IMR-90 (cell line): Measurements from ENCODE around the gene EID2B. TPM values are rescaled to one million over a fixed set of nuclear protein-coding genes. Genes with fewer than 3 reads are reported as not detected.

Source experiments
- ATAC-seq: fragments of 200-7000 bp; cut with Tn5 transposase; 2 replicates; pipeline ENCODE4 v1.9.1; 2020; ENCODE audit warnings: low read depth, mild to moderate bottlenecking, moderate library complexity
- BruUV-seq: library from RNA; stranded (reverse); fragments of 400-500 nt; replicated peaks from 2 replicates; lab custom pipeline; 2021; lab: Mats Ljungman, UMichigan
- CTCF ChIA-PET: fragments of 300-600 bp; formaldehyde crosslinking; extraction: SDS; loops from one replicate; lab custom pipeline; 2021; ENCODE audit warnings: antibody characterized with exemption; lab: Yijun Ruan, JAX
- POLR2A ChIA-PET: fragments of 300-600 bp; sonication (Branson Sonifier 250); formaldehyde crosslinking; loops from one replicate; lab custom pipeline; 2022; ENCODE audit warnings: antibody characterized with exemption; ENCODE audit not compliant: unreplicated experiment; lab: Charles Lee
- DNase-seq: peaks from one replicate; pipeline ENCODE4 v3.0.0; 2013
- H2AFZ ChIP-seq: replicated peaks from 2 replicates; pipeline ENCODE3; 2013; ENCODE audit warnings: low read length, mild to moderate bottlenecking; ENCODE audit not compliant: poor library complexity
- H2AK5ac ChIP-seq: 2 replicates; pipeline ENCODE4 v1.6.1; 2013; ENCODE audit warnings: low read depth, low read length, inconsistent platforms
- H2AK9ac ChIP-seq: replicated peaks from 2 replicates; pipeline ENCODE3; 2013; ENCODE audit warnings: mild to moderate bottlenecking, low read depth, low read length, moderate library complexity; ENCODE audit not compliant: poor library complexity
- H2BK120ac ChIP-seq: 2 replicates; pipeline ENCODE4 v1.6.1; 2013; ENCODE audit warnings: low read depth, low read length, inconsistent platforms
- H2BK15ac ChIP-seq: 3 replicates; pipeline ENCODE4 v1.6.1; 2013; ENCODE audit warnings: low read depth, low read length, inconsistent platforms
- H2BK20ac ChIP-seq: 2 replicates; pipeline ENCODE4 v1.6.1; 2013; ENCODE audit warnings: low read depth, mild to moderate bottlenecking, inconsistent platforms, low read length, moderate library complexity
- H2BK5ac ChIP-seq: 2 replicates; pipeline ENCODE4 v1.6.1; 2013; ENCODE audit warnings: mild to moderate bottlenecking, low read depth, low read length, inconsistent platforms; ENCODE audit not compliant: poor library complexity, severe bottlenecking
- H3K14ac ChIP-seq: replicated peaks from 2 replicates; pipeline ENCODE4 v1.6.1; 2013; ENCODE audit warnings: low read depth, low read length, inconsistent platforms
- H3K18ac ChIP-seq: 2 replicates; pipeline ENCODE4 v1.6.1; 2013; ENCODE audit warnings: low read depth, low read length, control low read depth
- H3K23ac ChIP-seq: 2 replicates; pipeline ENCODE4 v1.6.1; 2013; ENCODE audit warnings: low read depth, low read length, inconsistent platforms
- H3K27ac ChIP-seq: 2 replicates; pipeline ENCODE4 v1.5.1; 2013; ENCODE audit warnings: mild to moderate bottlenecking, control low read depth, low read length; ENCODE audit not compliant: insufficient read depth
- H3K27me3 ChIP-seq: 2 replicates; pipeline ENCODE4 v1.6.1; 2013; ENCODE audit warnings: low read length; ENCODE audit not compliant: control insufficient read depth, insufficient read depth
- H3K36me3 ChIP-seq: 2 replicates; pipeline ENCODE4 v1.6.1; 2013; ENCODE audit warnings: low read length, mixed read lengths; ENCODE audit not compliant: control insufficient read depth, insufficient read depth
- H3K4ac ChIP-seq: 2 replicates; pipeline ENCODE4 v1.6.1; 2013; ENCODE audit warnings: low read depth, low read length, inconsistent platforms
- H3K4me1 ChIP-seq: 2 replicates; pipeline ENCODE4 v1.6.1; 2013; ENCODE audit warnings: low read length, mixed read lengths; ENCODE audit not compliant: control insufficient read depth, insufficient read depth
- H3K4me2 ChIP-seq: 2 replicates; pipeline ENCODE4 v1.6.1; 2013; ENCODE audit warnings: low read depth, mild to moderate bottlenecking, control low read depth, low read length, moderate library complexity
- H3K4me3 ChIP-seq: 2 replicates; pipeline ENCODE4 v1.5.1; 2013; ENCODE audit warnings: low read depth, mild to moderate bottlenecking, control low read depth, low read length, moderate library complexity; ENCODE audit not compliant: insufficient read depth
- H3K56ac ChIP-seq: 2 replicates; pipeline ENCODE4 v1.6.1; 2013; ENCODE audit warnings: low read length, inconsistent platforms; ENCODE audit not compliant: insufficient read depth; ENCODE audit errors: extremely low read depth
- H3K79me1 ChIP-seq, 2 experiments: 2 replicates each; pipeline ENCODE4 v1.6.1; 2013; ENCODE audit warnings: low read length in 2 of 2, inconsistent platforms in 1 of 2, low read depth in 1 of 2
- H3K9ac ChIP-seq: 2 replicates; pipeline ENCODE4 v1.6.1; 2013; ENCODE audit warnings: low read depth, low read length, control low read depth
- H3K9me1 ChIP-seq: 2 replicates; pipeline ENCODE4 v1.6.1; 2013; ENCODE audit warnings: low read length, inconsistent platforms; ENCODE audit not compliant: insufficient read depth
- H3K9me3 ChIP-seq: 2 replicates; pipeline ENCODE4 v1.6.1; 2013; ENCODE audit warnings: low read length; ENCODE audit not compliant: control insufficient read depth, insufficient read depth
- H4K20me1 ChIP-seq: 2 replicates; pipeline ENCODE4 v1.6.1; 2013; ENCODE audit warnings: low read length, inconsistent platforms; ENCODE audit not compliant: insufficient read depth
- H4K5ac ChIP-seq: 2 replicates; pipeline ENCODE4 v1.6.1; 2013; ENCODE audit warnings: mild to moderate bottlenecking, low read depth, low read length, control low read depth
- H4K8ac ChIP-seq, 2 experiments: 2 replicates each; pipeline ENCODE4 v1.6.1; 2013; ENCODE audit warnings: low read depth in 2 of 2, low read length in 2 of 2, control low read depth in 1 of 2, inconsistent platforms in 1 of 2
- H4K91ac ChIP-seq: 2 replicates; pipeline ENCODE4 v1.6.1; 2013; ENCODE audit warnings: low read depth, low read length, inconsistent platforms; ENCODE audit not compliant: insufficient read depth
- CEBPB ChIP-seq: IDR thresholded peaks from 2 replicates; pipeline ENCODE4 v1.6.1; 2012; ENCODE audit warnings: low read depth, low read length, improper control_type of control experiment
- CHD1 ChIP-seq: IDR thresholded peaks from 2 replicates; pipeline ENCODE4 v1.6.1; 2012; ENCODE audit warnings: low read depth, low read length, improper control_type of control experiment
- FOS ChIP-seq: fragments of 150-350 bp; IDR thresholded peaks from 2 replicates; pipeline ENCODE4 v1.6.1; 2016; ENCODE audit warnings: low read depth, low read length
- MAFK ChIP-seq: IDR thresholded peaks from 2 replicates; pipeline ENCODE4 v1.6.1; 2012; ENCODE audit warnings: low read depth, low read length, improper control_type of control experiment
- MAZ ChIP-seq: IDR thresholded peaks from 2 replicates; pipeline ENCODE4 v1.6.1; 2012; ENCODE audit warnings: low read depth, mild to moderate bottlenecking, low read length, improper control_type of control experiment, moderate library complexity, borderline replicate concordance
- MXI1 ChIP-seq: IDR thresholded peaks from 2 replicates; pipeline ENCODE4 v1.6.1; 2012; ENCODE audit warnings: low read depth, mild to moderate bottlenecking, low read length, moderate library complexity, borderline replicate concordance
- NFE2L2 ChIP-seq: fragments of 150-350 bp; IDR thresholded peaks from 2 replicates; pipeline ENCODE4 v1.6.1; 2016; ENCODE audit warnings: low read depth, mild to moderate bottlenecking, low read length
- POLR2A ChIP-seq: IDR thresholded peaks from 2 replicates; pipeline ENCODE4 v1.6.1; 2012; ENCODE audit warnings: mild to moderate bottlenecking, low read depth, low read length
- RAD21 ChIP-seq: IDR thresholded peaks from 2 replicates; pipeline ENCODE4 v1.6.1; 2012; ENCODE audit warnings: low read length, improper control_type of control experiment
- RFX5 ChIP-seq: IDR thresholded peaks from 2 replicates; pipeline ENCODE4 v1.8.0; 2012; ENCODE audit warnings: low read depth, mild to moderate bottlenecking, low read length, moderate library complexity
- SMC3 ChIP-seq: fragments of 150-350 bp; IDR thresholded peaks from 2 replicates; pipeline ENCODE4 v1.6.1; 2016; ENCODE audit warnings: low read depth, mild to moderate bottlenecking, antibody characterized with exemption, low read length, moderate library complexity
- WGBS, 2 experiments: methylation state at CpG; one replicate each; pipeline versions ENCODE4 v1.1.5 to v1.1.7; 2013; ENCODE audit warnings: missing lambda C conversion rate in 2 of 2; ENCODE audit not compliant: insufficient read length in 1 of 2; ENCODE audit errors: extremely low coverage in 2 of 2; 5-methylcytosine and 5-hydroxymethylcytosine counted together
- dilution Hi-C: fragments of 300-500 bp; cut with HindIII; formaldehyde crosslinking; loops from one replicate; pipeline ENCODE4 v1.14.3; 2018; ENCODE audit warnings: low sequenced_read_pairs; ENCODE audit not compliant: unreplicated experiment
- in situ Hi-C: fragments of 300-500 bp; cut with MboI; formaldehyde crosslinking; loops from 3 replicates; pipeline ENCODE4 v1.14.3; 2019; ENCODE audit warnings: low sequenced_read_pairs, inconsistent platforms, mixed read lengths
- intact Hi-C: fragments of 100-400 bp; cut with micrococcal nuclease; formaldehyde crosslinking; loops from 2 replicates; pipeline ENCODE4 v1.10.0; 2022
- polyA plus RNA-seq, 3 experiments: library from polyadenylated mRNA; depleted of rRNA; stranded (reverse); fragments of >200 nt; gene quantifications; 2 replicates each; pipeline ENCODE4 v1.2.3, GENCODE V29; 2012; ENCODE audit warnings: low replicate concordance in 1 of 3
- total RNA-seq: library from RNA; depleted of rRNA; stranded (reverse); fragments of >200 nt; gene quantifications from 2 replicates; pipeline ENCODE4 v1.2.3, GENCODE V29; 2012
- TF ChIP-seq, protein P1 (sequence below): fragments of 150-350 bp; IDR thresholded peaks from 2 replicates; pipeline ENCODE4 v1.6.1; 2016; ENCODE audit warnings: low read depth, mild to moderate bottlenecking, low read length, moderate library complexity, borderline replicate concordance
- TF ChIP-seq, protein P2 (sequence below): conservative IDR thresholded peaks from 2 replicates; pipeline ENCODE4 v1.5.1; 2012; ENCODE audit warnings: mild to moderate bottlenecking, low read depth, low read length, improper control_type of control experiment

Gene EID2B
- total and polyA plus RNA-seq, 2 of the 4 experiments (the other 2 are of a cell fraction) = 2.5 to 2.7 TPM

DNA sequence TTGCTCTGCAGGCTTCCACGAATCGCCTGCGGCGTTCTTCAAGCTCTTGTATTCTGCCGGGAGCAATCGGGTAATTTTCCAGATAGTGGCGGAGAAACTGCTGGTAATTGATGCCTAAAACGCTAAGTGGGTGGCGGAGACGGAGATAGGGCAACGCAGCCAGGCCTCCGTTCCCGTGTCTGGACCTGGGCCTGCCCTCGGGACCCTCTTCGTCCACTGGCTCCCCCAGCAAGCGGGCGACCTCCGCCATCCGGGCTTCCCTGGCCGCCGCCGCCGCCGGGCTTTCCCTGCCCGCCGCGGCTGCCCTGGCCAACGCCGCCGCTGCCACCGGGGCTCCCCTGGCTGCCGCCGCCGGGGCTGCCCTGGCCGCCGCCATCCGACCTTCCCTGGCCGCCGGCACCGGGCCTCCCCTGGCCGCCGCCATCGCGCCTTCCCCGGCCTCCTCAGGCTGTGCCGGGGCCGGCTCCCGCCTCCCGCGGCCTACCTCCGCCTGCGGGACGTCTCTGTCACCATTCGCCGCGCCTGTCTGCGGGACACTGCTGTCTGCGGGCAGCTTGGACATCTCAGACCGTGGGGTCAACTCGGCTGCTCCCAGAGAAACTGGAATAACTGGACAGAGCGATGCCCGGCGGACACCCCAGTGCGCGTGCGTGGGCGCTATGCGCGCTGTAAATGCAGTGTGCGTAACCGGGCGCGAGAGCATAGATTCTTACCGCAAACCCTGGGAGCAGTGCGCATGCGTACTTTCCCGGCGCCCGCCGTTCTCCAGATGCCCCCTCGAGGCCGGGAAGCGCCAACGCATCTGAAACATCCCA lies 7.1 kb upstream of the EID2B start, which contains the start of gene EID2:
Gene EID2, minus strand, starts transcription at position 644 of the 815 bp plus-strand sequence. Its CDS starts 82 bp downstream, at position 562.
- Histone ChIP-seq H3K18ac (peak within 1 kb of the TSS; percentile 63), H3K79me1 (peaks cover 0 to 25% of the 10 kb centered on the region in 2 experiments; a peak in 3 of 4 replicates), H4K8ac (peak within 1 kb of the TSS; percentile 13 to 90; a peak in 3 of 4 replicates), H2AFZ (peak within 1 kb of the TSS; percentile 100), H2BK120ac (peak within 1 kb of the TSS; percentile 41; the same call in 1 of the 2 replicates), H3K4me3 (peak within 1 kb of the TSS; percentile 89), H3K4me1 (no peaks in the 10 kb centered on the region), H2BK5ac (peak within 1 kb of the TSS; percentile 94), H3K9me3 (no peaks in the 10 kb centered on the region), H2BK20ac (no peak within 1 kb of the TSS), H3K4me2 (peak within 1 kb of the TSS; percentile 95), H4K91ac (peak within 1 kb of the TSS; percentile 59; the same call in 1 of the 2 replicates), H3K4ac (peak within 1 kb of the TSS; percentile 88), H3K27me3 (no peaks in the 10 kb centered on the region), H2AK5ac (peak within 1 kb of the TSS; percentile 69; the same call in 1 of the 2 replicates), H4K5ac (peak within 1 kb of the TSS; percentile 46; the same call in 1 of the 2 replicates), H2BK15ac (no peak within 1 kb of the TSS), H3K14ac (peak within 1 kb of the TSS; percentile 94), H3K23ac (peak within 1 kb of the TSS; percentile 98), H2AK9ac (peak within 1 kb of the TSS; percentile 78), H3K56ac (peak within 1 kb of the TSS; percentile 92), H3K36me3 (no peaks in the 10 kb centered on the region), H4K20me1 (peaks cover 3% of the 10 kb centered on the region; the same call in 1 of the 2 replicates), H3K9me1 (no peaks in the 10 kb centered on the region), H3K27ac (peak within 1 kb of the TSS; percentile 95), H3K9ac (peak within 1 kb of the TSS; percentile 99)
- dilution Hi-C loops (no loop called here), intact Hi-C loops (loop anchor here (5.0 kb wide), 1 partner anchor 283 kb away; no protein-coding TSS in a partner anchor), in situ Hi-C loops (loop anchor here (10.0 kb wide), 1 partner anchor 305 kb away; the partner anchor contains the start of gene FBL)
- TF ChIP-seq RAD21 (peak; percentile 50), RFX5 (no peak), POLR2A (peak; percentile 73), MAFK (no peak), NFE2L2 (no peak), FOS (no peak), SMC3 (peak; percentile 54), MAZ (peak; percentile 59; the same call in 1 of the 2 replicates), CEBPB (no peak), MXI1 (0 out of 2 replicates have a peak, but pooled peaks have one; percentile 9), CHD1 (no peak; the same call in 1 of the 2 replicates)
- TF ChIP-seq, protein P1, sequence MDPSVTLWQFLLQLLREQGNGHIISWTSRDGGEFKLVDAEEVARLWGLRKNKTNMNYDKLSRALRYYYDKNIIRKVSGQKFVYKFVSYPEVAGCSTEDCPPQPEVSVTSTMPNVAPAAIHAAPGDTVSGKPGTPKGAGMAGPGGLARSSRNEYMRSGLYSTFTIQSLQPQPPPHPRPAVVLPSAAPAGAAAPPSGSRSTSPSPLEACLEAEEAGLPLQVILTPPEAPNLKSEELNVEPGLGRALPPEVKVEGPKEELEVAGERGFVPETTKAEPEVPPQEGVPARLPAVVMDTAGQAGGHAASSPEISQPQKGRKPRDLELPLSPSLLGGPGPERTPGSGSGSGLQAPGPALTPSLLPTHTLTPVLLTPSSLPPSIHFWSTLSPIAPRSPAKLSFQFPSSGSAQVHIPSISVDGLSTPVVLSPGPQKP = no peak
- TF ChIP-seq, protein P2, sequence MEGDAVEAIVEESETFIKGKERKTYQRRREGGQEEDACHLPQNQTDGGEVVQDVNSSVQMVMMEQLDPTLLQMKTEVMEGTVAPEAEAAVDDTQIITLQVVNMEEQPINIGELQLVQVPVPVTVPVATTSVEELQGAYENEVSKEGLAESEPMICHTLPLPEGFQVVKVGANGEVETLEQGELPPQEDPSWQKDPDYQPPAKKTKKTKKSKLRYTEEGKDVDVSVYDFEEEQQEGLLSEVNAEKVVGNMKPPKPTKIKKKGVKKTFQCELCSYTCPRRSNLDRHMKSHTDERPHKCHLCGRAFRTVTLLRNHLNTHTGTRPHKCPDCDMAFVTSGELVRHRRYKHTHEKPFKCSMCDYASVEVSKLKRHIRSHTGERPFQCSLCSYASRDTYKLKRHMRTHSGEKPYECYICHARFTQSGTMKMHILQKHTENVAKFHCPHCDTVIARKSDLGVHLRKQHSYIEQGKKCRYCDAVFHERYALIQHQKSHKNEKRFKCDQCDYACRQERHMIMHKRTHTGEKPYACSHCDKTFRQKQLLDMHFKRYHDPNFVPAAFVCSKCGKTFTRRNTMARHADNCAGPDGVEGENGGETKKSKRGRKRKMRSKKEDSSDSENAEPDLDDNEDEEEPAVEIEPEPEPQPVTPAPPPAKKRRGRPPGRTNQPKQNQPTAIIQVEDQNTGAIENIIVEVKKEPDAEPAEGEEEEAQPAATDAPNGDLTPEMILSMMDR = peak; percentile 85
- POLR2A ChIA-PET = interaction anchor here (0.6 kb wide), 1 partner anchor 294 kb away, joined by 3 read pairs; no protein-coding TSS in a partner anchor
- DNase-seq (peak; percentile 93), ATAC-seq (peak; percentile 95)
- WGBS, 2 experiments = 1% methylated on average over 59 of the region's 84 CpGs; no CpG with 5 or more reads in 1 of the 2 experiments
- CTCF ChIA-PET = interaction anchor here (0.9 to 1.8 kb wide), 2 partner anchors 99 to 162 kb away, joined by 6 to 8 read pairs; no protein-coding TSS in a partner anchor
- TSS peak; percentile 71 for BruUV-seq
